SU-DHL-6 (cell line): Measurements from ENCODE around the gene BRIP1.

ENCODE experiments used
- EZH2phosphoT487 ChIP-seq: fragments of 200-600 bp; sonication (generic), shearing (Covaris generic); conservative IDR thresholded peaks from 2 replicates; pipeline ENCODE4 v1.6.1; 2018; ENCODE audit warnings: mild to moderate bottlenecking, antibody characterized with exemption, low read length, moderate library complexity, mixed read lengths
- TF ChIP-seq, protein P1 (sequence below): fragments of 200-600 bp; sonication (generic); IDR thresholded peaks from one replicate; pipeline ENCODE4 v1.5.1; 2017; ENCODE audit warnings: antibody characterized with exemption, mild to moderate bottlenecking, low read length, moderate library complexity; ENCODE audit not compliant: insufficient read depth, poor library complexity, severe bottlenecking

DNA sequence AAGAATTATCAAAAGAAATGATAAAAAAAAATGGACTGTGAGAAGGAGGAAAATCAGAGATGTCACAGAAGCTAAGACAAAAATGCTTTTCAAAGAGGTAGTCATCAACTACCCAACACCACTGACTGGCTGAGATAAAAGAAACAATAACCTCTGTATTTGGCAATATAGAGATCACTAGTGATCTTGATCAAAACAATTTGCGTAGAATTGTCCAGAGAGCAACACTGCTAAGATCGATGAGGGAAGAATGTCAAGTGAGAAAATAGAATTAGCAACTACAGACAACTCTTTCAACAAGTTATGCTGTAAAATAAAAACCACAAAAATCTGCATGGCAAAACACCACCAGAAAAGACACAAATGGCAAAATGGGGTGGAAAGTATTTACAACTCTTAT, 66.0 kb downstream of the BRIP1 start:
- TF ChIP-seq, protein P1, sequence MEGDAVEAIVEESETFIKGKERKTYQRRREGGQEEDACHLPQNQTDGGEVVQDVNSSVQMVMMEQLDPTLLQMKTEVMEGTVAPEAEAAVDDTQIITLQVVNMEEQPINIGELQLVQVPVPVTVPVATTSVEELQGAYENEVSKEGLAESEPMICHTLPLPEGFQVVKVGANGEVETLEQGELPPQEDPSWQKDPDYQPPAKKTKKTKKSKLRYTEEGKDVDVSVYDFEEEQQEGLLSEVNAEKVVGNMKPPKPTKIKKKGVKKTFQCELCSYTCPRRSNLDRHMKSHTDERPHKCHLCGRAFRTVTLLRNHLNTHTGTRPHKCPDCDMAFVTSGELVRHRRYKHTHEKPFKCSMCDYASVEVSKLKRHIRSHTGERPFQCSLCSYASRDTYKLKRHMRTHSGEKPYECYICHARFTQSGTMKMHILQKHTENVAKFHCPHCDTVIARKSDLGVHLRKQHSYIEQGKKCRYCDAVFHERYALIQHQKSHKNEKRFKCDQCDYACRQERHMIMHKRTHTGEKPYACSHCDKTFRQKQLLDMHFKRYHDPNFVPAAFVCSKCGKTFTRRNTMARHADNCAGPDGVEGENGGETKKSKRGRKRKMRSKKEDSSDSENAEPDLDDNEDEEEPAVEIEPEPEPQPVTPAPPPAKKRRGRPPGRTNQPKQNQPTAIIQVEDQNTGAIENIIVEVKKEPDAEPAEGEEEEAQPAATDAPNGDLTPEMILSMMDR, result no peak
- TF ChIP-seq EZH2phosphoT487, result no peak
